HG03354 (cell line): Measurements from ENCODE around the gene SIRT1.
"Not testable (repeated sequence)": the region's sequence is repeated elsewhere in the genome, so short reads cannot be mapped to it uniquely, and the experiment has no call there.

Experiments
- ATAC-seq: cut with Tn5 transposase; IDR thresholded peaks from one replicate; pipeline ENCODE4 v1.9.1; 2021; ENCODE audit warnings: mild to moderate bottlenecking; ENCODE audit not compliant: unreplicated experiment, poor library complexity, severe bottlenecking

Gene SIRT1

DNA sequence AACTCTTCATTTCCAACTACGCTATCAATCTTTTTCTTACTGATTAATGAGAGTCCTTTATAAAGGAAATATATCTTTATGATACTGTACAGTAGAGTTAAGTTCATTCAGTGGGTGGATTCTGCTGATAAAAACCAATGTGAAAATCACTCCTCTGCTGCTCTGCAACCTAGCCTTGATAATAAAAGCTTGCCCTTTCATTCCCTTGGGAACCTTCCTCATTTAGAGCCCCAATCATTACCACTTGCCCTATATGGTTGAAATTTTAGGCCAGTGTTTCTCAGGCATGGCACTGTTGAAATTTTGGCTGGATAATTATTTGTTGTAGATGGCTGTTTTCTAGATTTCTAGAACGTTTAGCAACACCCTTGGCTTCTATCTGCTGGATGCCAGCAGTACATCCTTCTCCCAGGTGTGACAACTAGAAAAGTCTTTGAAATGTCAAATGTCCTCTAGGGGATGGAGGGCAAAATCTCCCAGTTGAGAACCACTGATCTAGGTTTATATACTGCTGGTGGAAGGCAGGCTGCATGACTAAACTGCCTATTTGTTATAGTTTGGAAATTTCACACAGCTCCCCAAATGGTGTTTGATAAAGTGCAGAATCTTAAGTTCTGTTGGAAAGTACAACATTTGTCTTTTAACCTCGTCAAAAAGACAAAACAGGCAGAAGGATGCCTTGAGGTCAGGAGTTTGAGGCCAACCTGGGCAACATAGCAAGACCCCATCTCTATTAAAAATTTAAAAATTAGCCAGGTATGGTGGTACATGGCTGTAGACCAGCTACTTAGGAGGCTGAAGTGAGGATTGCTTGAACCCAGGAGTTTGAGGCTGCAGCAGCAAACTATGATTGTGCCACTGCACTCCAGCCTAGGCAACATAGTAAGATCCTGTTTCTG lies 8.9 kb upstream of the SIRT1 start:
- no peak for ATAC-seq

DNA sequence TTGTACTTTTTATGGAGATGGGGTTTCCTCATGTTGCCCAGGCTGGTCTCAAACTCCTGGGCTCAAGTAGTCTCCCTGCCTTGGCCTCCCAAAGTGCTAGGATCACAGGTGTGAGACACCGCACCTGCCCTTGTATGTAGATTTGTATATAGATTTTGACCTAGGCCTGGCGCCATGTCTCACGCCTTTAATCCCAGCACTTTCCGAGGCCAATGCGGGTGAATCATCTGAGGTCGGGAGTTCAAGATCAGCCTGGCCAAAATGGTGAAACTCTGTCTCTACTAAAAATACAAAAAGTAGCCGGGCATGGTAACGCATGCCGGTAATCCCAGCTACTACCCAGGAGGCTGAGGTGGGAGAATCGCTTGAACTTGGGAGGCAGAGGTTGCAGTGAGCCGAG lies 7.0 kb upstream of the SIRT1 start:
- not testable (repeated sequence) for ATAC-seq

DNA sequence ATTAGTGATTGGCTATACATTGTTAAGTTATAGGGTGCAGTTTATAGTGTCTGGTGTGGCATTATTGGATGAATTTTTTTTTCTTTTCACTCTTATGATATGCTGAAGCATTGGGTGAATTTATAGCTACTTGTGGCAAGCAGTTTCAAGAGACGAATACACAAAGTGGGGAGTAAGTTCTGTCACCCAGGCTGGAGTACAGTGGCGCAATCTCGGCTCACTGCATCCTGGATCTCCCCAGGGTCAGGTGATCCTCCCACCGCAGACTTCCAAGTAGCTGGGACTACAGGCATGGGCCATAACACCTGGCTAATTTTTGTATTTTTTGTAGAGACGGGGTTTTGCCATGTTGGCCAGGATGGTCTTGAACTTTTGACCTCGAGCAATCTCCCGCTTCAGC lies 6.3 kb upstream of the SIRT1 start:
- no peak for ATAC-seq

DNA sequence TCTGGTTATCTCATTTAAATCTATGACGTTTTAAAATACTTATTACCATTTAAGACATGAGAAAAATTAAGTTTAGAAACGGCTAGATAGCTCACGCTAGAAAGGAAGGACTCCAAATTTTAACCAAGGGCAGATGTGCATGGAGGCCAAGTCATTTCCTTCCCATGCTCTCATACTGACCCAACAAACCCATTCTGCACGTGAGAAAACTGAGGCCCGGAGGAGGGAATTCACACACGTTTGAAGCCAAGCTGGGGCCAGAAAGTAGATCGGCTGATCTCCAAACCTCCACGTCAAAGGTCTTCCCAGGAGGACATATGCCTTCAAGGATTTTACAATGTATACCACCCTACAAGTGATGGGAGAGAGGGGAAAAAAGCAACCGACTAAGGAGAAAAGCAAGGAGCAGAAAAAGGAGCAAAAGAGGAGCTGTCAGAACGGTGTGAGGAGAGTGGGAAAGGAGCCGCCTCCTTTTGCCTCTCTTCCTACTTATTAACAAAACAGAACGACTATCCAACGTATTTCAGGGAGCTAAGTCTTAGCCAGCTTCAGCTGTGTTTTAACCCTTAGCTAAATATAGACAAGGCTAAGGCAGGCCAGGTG lies 645 bp upstream of the SIRT1 start:
- no peak for ATAC-seq

DNA sequence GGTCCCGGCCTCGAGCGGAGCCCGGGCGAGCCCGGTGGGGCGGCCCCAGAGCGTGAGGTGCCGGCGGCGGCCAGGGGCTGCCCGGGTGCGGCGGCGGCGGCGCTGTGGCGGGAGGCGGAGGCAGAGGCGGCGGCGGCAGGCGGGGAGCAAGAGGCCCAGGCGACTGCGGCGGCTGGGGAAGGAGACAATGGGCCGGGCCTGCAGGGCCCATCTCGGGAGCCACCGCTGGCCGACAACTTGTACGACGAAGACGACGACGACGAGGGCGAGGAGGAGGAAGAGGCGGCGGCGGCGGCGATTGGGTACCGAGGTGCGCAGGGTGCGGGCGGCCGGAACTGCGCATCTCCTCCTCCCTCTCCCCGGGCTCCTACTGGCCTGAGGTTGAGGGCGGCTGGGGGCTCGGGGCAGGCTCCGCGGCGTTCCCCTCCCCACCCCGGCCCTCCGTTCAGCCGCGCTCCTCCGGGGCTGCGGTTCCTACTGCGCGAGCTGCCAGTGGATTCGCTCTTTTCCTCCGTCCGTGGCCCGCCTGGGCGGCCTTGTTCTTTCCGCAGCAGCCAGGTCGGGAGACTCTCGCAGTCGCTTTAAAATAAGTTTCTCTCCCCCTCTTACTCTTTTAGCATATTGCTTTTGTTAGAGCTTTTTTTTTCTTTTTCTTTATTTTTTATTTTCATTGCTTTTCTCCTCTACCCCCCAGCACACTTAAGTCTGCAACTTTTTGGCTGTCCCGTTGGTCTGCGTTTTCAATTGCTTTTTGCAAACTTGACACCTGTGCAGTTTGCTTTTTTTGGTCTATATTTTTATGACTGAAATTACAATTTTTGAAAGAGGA lies 600 bp downstream of the SIRT1 start:
- ATAC-seq: peak; percentile 71

DNA sequence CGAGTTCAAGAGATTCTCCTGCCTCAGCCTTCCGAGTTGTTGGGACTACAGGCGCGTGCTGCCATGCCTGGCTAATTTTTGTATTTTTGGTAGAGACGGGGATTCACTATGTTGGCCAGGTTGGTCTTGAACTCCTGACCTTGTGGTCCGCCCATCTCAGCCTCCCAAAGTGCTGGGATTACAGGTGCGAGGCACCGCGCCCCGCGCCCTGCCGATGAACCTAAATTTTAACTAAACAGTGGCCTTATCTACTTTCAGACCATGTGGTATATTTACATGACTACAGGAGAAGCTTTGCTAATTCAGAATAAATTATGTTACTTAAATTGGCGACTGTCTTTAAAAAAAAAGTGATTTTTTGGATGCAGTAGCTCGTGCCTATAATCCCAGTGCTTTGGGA lies 9.2 kb downstream of the SIRT1 start:
- no peak for ATAC-seq

DNA sequence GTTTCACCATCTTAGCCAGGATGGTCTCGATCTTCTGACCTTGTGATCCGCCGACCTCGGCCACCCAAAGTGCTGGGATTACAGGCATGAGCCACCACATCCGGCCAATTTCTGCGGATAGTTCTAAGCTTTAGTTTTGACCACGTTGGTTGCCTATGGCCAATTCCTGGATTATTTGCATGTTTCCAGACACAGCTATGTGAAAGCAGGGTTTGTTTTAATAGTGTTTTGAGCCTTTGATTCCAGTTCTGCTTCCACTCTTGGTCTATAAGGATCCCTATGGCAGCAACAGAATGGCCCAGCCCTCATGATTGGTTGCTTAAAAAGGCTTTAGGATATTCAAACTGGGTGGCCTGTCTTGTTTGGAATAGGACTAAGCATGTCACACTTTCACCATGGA lies 19.1 kb downstream of the SIRT1 start:
- ATAC-seq: no peak

DNA sequence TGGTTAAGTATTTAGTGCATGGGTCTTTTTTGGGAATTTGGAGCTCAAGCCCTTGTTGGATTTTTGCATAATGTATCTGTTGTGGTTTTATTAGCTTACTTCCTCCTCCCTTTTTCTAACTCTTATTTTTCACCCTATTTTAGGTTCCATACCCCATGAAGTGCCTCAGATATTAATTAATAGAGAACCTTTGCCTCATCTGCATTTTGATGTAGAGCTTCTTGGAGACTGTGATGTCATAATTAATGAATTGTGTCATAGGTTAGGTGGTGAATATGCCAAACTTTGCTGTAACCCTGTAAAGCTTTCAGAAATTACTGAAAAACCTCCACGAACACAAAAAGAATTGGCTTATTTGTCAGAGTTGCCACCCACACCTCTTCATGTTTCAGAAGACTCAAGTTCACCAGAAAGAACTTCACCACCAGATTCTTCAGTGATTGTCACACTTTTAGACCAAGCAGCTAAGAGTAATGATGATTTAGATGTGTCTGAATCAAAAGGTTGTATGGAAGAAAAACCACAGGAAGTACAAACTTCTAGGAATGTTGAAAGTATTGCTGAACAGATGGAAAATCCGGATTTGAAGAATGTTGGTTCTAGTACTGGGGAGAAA lies 28.0 kb downstream of the SIRT1 start:
- ATAC-seq: no peak

DNA sequence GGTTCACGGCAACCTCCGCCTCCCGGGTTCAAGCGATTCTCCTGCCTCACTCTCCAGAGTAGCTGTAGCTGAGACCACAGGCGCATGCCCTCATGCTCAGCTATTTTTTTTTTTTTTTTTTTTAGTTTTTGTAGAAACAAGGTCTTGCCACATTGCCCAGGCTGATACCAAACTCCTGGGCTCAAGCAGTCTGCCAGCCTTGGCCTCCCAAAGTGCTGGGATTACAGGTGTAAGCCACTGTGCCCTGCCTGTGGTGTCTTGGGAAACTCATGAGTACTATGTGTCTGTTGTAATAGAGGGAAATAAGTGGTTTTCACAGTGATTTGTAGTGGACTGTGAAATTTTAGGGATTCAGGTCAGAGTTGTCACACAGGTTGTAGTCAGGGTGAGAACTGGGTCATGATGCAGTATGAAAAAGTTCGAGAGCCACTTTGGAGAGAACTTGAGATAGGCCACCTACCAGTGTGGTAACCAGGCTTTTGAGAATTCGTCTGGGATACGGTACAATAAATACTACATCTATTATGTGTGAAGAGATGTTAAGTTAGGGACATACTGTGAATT lies 30.4 kb downstream of the SIRT1 start:
- no peak for ATAC-seq

DNA sequence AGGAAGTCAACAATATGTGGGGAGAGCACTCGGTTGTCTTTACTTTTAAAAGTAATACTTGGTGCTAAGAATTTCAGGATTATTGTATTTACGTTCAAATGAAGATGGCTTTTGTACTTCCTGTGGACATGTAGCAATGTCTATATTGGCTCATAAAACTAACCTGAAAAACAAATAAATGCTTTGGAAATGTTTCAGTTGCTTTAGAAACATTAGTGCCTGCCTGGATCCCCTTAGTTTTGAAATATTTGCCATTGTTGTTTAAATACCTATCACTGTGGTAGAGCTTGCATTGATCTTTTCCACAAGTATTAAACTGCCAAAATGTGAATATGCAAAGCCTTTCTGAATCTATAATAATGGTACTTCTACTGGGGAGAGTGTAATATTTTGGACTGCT lies 32.7 kb downstream of the SIRT1 start:
- ATAC-seq: no peak

DNA sequence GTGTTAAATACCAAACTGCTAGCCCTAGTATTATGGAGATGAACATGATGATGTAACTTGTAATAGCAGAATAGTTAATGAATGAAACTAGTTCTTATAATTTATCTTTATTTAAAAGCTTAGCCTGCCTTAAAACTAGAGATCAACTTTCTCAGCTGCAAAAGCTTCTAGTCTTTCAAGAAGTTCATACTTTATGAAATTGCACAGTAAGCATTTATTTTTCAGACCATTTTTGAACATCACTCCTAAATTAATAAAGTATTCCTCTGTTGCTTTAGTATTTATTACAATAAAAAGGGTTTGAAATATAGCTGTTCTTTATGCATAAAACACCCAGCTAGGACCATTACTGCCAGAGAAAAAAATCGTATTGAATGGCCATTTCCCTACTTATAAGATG lies 33.2 kb downstream of the SIRT1 start:
- no peak for ATAC-seq

DNA sequence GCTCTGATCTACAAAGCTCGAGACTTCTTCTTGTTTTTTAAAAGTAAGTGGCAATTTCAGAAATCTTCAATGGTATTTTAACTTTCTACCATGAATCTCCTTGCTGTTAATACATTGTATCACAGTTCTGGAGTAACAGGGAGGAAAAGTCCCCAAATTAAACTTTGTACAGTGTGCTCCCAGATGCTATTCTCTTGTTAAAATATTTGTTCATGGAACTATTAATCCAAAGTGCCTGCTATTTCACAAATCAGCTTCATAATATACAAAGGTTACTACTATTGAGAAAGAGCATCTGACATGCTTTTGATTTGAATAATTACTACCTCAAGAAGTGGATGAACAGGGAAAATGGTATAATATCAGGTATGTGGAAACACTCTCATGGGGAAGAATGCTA lies 36.6 kb downstream of the SIRT1 start:
- ATAC-seq: no peak

DNA sequence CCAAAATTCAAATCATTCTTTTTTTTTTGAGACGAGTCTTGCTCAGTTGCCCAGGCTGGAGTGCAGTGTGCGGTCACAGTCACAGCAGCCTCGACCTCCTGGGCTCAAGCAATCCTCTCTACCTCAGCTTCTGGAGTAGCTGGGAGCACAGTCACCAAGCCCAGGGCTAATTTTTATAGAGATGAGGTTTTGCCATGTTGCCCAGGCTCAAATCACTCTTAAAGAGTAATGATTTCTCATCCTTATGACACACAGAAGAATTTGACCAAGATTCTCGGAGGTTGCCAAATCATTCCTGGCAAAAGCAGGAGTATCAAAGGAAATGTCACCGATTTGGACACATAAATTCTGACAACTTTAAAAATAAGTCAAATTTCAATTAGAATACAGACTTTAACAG lies 39.1 kb downstream of the SIRT1 start:
- no peak for ATAC-seq

DNA sequence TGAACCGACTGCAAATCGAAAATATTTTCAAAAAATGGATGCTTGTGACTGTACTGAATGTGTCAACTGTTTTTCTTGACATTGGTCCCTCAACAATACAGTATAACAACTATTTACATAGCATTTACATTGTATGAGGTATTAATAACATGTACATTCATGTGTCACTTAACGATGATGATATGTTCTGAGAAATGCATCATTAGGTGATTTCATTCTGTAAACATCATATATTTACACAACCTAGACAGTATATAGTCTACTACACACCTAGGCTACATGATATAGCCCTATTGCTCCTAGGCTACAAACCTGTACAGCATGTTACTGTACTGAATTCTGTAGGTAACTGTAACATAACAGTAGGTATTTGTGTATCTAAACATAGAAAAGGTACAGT lies 39.7 kb downstream of the SIRT1 start:
- ATAC-seq: no peak

DNA sequence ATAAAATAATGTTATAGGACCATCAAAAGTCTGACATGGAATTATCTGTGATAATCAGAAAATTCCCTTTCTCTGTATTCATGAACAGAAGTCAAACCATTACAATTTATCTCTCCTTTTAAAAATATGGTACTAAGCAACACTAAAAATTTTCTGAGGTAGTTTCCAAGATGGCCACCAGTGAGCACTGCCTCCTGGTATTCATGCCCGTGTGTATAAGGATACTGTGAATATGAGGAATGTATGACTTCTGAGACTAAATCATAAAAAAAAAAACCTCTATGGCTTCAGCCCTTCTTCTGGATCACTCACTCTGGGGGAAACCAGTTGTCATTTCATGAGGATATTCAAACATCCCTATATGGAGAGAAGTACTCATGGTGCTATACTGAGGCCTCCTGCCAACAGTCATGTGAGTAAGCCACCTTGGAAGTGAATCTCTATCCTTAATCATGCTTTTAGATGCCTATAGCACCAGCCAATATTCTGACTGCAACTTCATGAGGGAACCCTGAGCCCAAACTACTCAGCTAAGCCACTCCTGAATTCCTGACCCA lies 41.1 kb downstream of the SIRT1 start:
- ATAC-seq: no peak

DNA sequence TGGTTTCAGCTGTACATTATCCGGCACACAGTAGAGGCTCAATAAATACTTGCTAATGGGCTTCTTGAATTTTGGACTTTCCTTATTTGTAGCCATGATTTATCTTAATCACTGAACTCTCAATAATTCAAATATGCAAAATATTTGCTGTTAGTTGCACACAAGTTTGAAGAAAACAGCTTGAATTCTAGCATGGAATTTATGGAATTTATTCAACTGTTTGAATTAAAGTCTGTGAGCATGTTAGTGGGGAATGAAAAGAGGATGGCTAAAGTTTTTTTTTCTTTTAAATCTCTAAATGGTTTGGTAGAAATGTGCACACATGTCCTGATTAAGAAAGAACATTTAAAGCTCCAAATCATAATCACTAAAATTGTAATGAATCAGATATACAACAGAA lies 42.5 kb downstream of the SIRT1 start:
- ATAC-seq: no peak

DNA sequence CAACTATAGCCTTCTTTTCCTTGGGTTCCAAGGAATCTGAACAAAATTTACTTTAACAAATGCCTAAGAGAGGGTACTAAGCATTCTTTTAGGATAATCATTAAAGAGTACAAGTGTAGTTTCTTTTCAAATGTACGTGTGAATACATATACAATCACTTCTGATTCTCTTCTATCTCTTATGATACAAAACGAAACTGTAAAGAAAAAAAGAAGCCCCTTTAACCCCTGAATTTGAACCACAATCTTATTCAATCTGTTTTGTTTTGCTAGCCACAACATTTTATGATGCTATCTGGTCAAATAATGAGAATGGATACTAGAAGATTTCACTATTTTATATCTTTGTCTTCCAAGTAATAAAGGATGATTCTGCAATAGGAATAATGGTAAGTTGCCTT lies 48.7 kb downstream of the SIRT1 start:
- ATAC-seq: no peak

DNA sequence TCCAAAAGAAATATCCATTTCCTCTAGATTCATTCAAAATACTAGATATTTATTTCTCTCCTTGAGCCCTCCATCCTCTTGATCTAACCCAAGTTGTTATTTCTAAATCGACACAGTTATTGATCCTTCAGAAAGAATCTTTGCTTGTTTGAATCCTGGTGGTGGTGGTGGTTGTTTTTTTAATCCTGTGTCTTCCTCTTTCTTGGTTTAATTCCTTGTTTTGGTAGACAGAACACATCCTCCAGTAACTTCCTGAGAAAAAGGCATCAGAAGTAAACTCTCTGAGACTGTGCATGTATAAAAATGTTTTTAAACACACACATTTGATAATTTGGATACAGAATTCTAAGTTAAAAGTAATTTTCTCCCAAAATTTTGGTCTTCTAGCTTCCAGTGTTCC lies 49.9 kb downstream of the SIRT1 start:
- ATAC-seq: no peak

DNA sequence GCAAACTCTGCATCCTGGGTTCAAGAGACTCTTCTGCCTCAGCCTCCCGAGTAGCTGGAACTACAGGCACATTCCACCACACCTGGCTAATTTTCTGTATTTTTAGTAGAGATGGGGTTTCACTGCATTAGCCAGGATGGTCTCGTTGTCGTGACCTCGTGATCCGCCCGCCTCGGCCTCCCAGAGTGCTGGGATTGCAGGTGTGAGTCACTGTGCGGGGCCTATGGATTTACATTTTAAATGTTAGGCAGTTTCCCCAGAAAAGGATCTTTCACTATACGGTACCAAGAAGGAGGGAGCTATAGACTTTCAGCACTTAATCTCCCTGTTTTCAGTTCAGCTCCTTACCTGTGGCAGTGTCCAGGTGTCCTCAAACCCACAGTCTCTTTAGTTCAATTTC lies 50.8 kb downstream of the SIRT1 start:
- no peak for ATAC-seq

DNA sequence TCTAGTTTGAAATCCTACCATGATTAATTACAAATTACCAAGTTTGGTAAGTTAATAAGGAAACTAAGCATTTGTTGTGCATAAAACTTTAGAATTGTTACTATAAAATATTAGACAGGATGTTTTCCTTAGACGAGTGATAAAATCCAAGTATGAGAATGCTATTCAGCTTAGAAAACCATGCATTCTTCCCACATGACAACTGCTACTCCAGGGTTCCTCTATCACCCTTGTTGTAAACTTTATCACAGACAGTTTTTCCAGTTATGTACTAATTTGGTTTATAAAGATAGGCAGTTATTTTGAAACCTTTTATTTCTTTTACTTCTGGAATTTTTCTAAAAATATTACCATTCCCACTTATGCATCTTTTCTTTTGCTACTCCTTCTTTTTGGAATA lies 52.0 kb downstream of the SIRT1 start:
- ATAC-seq: no peak
